GM19468 (cell line): ENCODE results near the gene PRR5L.

Experiments
- ATAC-seq: cut with Tn5 transposase; IDR thresholded peaks from one replicate; pipeline ENCODE4 v1.9.1; 2021; ENCODE audit warnings: mild to moderate bottlenecking, moderate library complexity, moderate number of reproducible peaks; ENCODE audit not compliant: unreplicated experiment; ENCODE audit errors: extremely low read depth

PRR5L gene

DNA sequence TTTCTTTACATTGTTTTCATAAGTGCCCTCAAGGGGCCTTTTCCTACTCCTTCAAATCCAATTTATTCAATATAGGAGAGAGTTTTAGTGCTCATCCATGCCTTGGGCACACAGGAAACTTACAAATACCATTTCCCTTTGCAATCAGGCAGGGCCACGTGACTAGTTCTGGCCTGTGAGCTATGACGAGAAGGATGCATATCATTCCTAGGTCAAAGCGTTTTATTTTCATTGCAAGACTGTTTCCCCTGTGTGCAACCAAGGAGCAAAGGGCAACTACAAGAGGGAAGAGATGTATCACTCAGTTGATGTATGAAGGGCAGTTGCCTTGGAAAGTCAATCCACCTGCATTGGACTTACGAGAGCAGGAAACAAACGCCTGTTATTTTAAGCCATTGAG lies 215.9 kb downstream of the PRR5L start:
- ATAC-seq: no peak

DNA sequence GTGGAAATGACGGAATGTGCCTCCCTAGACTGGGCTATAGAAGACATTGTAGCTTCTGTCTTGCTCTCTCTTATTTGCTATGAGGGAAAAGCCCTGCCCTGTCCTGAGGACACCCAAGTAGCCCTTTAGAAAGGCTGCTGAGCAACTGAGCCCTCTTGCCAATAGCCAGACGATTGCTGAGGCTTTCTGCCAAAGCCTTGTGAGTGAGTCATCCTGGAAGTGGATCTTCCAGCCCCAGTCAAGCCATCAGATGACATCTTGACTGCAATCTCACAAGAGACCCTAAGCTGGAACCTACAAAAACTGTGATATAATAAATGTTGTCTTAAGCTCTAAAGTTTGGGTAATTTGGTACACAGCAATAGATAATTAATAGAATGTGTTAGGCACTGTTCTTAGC lies 217.9 kb downstream of the PRR5L start:
- ATAC-seq: no peak
